Neural cell (in vitro differentiated cells): ENCODE results near the gene CHST13.

Experiments
- CTCF ChIP-seq: fragments of 450-650 bp; IDR thresholded peaks from 2 replicates; pipeline ENCODE4 v1.5.1; 2014; ENCODE audit warnings: antibody characterized with exemption, mild to moderate bottlenecking, moderate library complexity; ENCODE audit not compliant: poor library complexity, severe bottlenecking
- EZH2 ChIP-seq: fragments of 200-600, 300-800 bp; shearing (Covaris generic), sonication (generic); IDR thresholded peaks from 2 replicates; pipeline ENCODE4 v1.6.1; 2014; ENCODE audit warnings: antibody characterized with exemption, low read length, borderline replicate concordance, mild to moderate bottlenecking; ENCODE audit not compliant: insufficient read depth, poor library complexity, severe bottlenecking
- RAD21 ChIP-seq: fragments of 450-650 bp; conservative IDR thresholded peaks from 2 replicates; pipeline ENCODE4 v1.6.1; 2014; ENCODE audit warnings: antibody characterized with exemption, mild to moderate bottlenecking, moderate library complexity
- REST ChIP-seq: IDR thresholded peaks from 2 replicates; pipeline ENCODE4 v1.6.1; 2012; ENCODE audit warnings: borderline replicate concordance
- TAF1 ChIP-seq: IDR thresholded peaks from 2 replicates; pipeline ENCODE4 v1.6.1; 2012; ENCODE audit warnings: low read depth

- TF ChIP-seq CTCF (no peak), EZH2 (no peak), REST (no peak), RAD21 (no peak), TAF1 (no peak)
These were observed 40.6 kb upstream of the CHST13 start for GRCh38 chr3:126483321-126483761.
